Posterior cingulate gyrus (tissue), 11 donors: ENCODE results near the gene TRIM46.
"Not testable (repeated sequence)": the region's sequence is repeated elsewhere in the genome, so short reads cannot be mapped to it uniquely, and the experiment has no call there.

ENCODE experiments used
- DNase-seq, 10 donors: peaks; one replicate each; pipeline versions ENCODE4 v3.0.0 to v3.0.0-alpha.2; 2020 to 2021; ENCODE audit warnings: mixed read lengths in 3 of 10
- intact Hi-C: fragments of 100-400 bp; cut with DNase I; formaldehyde crosslinking; loops from one replicate; pipeline ENCODE4 v1.15.1; 2023

The TRIM46 gene

GRCh38 chr1:155183775-155184221 lies 10.1 kb downstream of the TRIM46 start:
- intact Hi-C loops = no loop called here
- DNase-seq = peak in 3 of 10 donors; percentile 49 to 62 (median 49)

- intact Hi-C loops = no loop called here
- DNase-seq = peak in 4 of 10 donors; percentile 4 to 68 (median 64)
Measured at GRCh38 chr1:155184351-155184811, 10.7 kb downstream of the TRIM46 start.

- DNase-seq = peak in 5 of 10 donors; percentile 4 to 77 (median 72)
Measured at GRCh38 chr1:155184835-155185782, 11.5 kb downstream of the TRIM46 start.

GRCh38 chr1:155185783-155186066 lies 12.1 kb downstream of the TRIM46 start:
- intact Hi-C loops = no loop called here
- DNase-seq = peak in 1 of 10 donors; percentile 35

More at GRCh38 chr1:155184835-155185782, 11.5 kb downstream of the TRIM46 start:
- intact Hi-C loops = no loop called here

GRCh38 chr1:155186067-155186793 lies 12.6 kb downstream of the TRIM46 start:
- intact Hi-C loops = no loop called here
- peak in 2 of 10 donors; percentile 26 to 70 for DNase-seq

GRCh38 chr1:155186794-155187455 lies 13.3 kb downstream of the TRIM46 start:
- intact Hi-C loops = no loop called here
- DNase-seq = peak in 2 of 10 donors; percentile 40 to 65

GRCh38 chr1:155187456-155187891 lies 13.8 kb downstream of the TRIM46 start:
- peak in 3 of 10 donors; percentile 18 to 69 (median 27) for DNase-seq
- intact Hi-C loops = no loop called here

- DNase-seq = peak in 1 of 10 donors; percentile 23
- intact Hi-C loops = no loop called here
Measured at GRCh38 chr1:155188268-155188667, 14.6 kb downstream of the TRIM46 start.

GRCh38 chr1:155189926-155190325 lies 16.3 kb downstream of the TRIM46 start:
- peak in 3 of 10 donors; percentile 30 to 82 (median 42) for DNase-seq
- intact Hi-C loops = not testable (repeated sequence)

- DNase-seq = peak in 3 of 10 donors; percentile 39 to 85 (median 81)
- intact Hi-C loops = no loop called here
Measured at GRCh38 chr1:155191904-155192303, 18.3 kb downstream of the TRIM46 start.

- intact Hi-C loops = no loop called here
Measured at GRCh38 chr1:155192346-155193274, 19.0 kb downstream of the TRIM46 start.

GRCh38 chr1:155193275-155193990 lies 19.8 kb downstream of the TRIM46 start:
- DNase-seq = peak; percentile 54 to 96 (median 78)
- intact Hi-C loops = no loop called here

More at GRCh38 chr1:155192346-155193274, 19.0 kb downstream of the TRIM46 start:
- DNase-seq = peak in 3 of 10 donors; percentile 22 to 60 (median 57)

GRCh38 chr1:155193991-155194240 lies 20.3 kb downstream of the TRIM46 start:
- DNase-seq, intact Hi-C loops: not testable (repeated sequence)

- peak in 3 of 10 donors; percentile 14 to 77 (median 67) for DNase-seq
Measured at GRCh38 chr1:155195201-155196102, 21.8 kb downstream of the TRIM46 start.

GRCh38 chr1:155196103-155196892 lies 22.6 kb downstream of the TRIM46 start:
- intact Hi-C loops = no loop called here
- peak in 7 of 10 donors; percentile 47 to 88 (median 54) for DNase-seq

More at GRCh38 chr1:155195201-155196102, 21.8 kb downstream of the TRIM46 start:
- intact Hi-C loops = no loop called here

GRCh38 chr1:155196893-155197638 lies 23.4 kb downstream of the TRIM46 start:
- peak in 3 of 10 donors; percentile 67 to 88 (median 85) for DNase-seq

More at GRCh38 chr1:155196893-155197638, 23.4 kb downstream of the TRIM46 start:
- intact Hi-C loops = no loop called here
